CD14-positive monocyte (primary cell): ENCODE results near the gene AIG1. TPM values are rescaled to one million over a fixed set of nuclear protein-coding genes. Genes with fewer than 3 reads are reported as not detected.

Source experiments
- DNase-seq, 3 donors: peaks; one replicate each; pipeline ENCODE4 v3.0.0-alpha.2; 2011 to 2022
- H2AFZ ChIP-seq: 2 replicates; pipeline ENCODE4 v1.6.0; 2012; ENCODE audit warnings: mild to moderate bottlenecking, low read depth, low read length, inconsistent platforms; ENCODE audit not compliant: insufficient read depth, poor library complexity, severe bottlenecking
- H3K27ac ChIP-seq, 2 donors: 1 replicate in 1 of 2; 2 replicates in 1 of 2; pipeline ENCODE4 v1.5.1; 2012 to 2013; ENCODE audit warnings: low read length in 2 of 2, control low read depth in 1 of 2, inconsistent platforms in 1 of 2, low read depth in 1 of 2, mild to moderate bottlenecking in 1 of 2
- H3K27me3 ChIP-seq, 2 donors: one replicate each; pipeline versions ENCODE4 v1.6.0 to v1.6.1; 2011 to 2013; ENCODE audit warnings: low read length in 2 of 2; ENCODE audit not compliant: control insufficient read depth in 2 of 2, insufficient read depth in 2 of 2
- H3K36me3 ChIP-seq, 2 donors: replicated peaks in 1 of 2; 1 replicate in 1 of 2; 2 replicates in 1 of 2; pipeline versions ENCODE4 v1.5.1 to v1.6.1; 2012 to 2013; ENCODE audit warnings: low read length in 2 of 2, control low read depth in 1 of 2, inconsistent platforms in 1 of 2, mild to moderate bottlenecking in 1 of 2; ENCODE audit not compliant: insufficient read depth in 2 of 2, control insufficient read depth in 1 of 2
- H3K4me1 ChIP-seq, 2 donors: 1 replicate in 1 of 2; 2 replicates in 1 of 2; pipeline versions ENCODE4 v1.5.1 to v1.6.1; 2012 to 2013; ENCODE audit warnings: low read length in 2 of 2, control low read depth in 1 of 2, inconsistent platforms in 1 of 2, mild to moderate bottlenecking in 1 of 2, moderate library complexity in 1 of 2; ENCODE audit not compliant: insufficient read depth in 2 of 2, control insufficient read depth in 1 of 2
- H3K4me2 ChIP-seq: replicated peaks from 2 replicates; pipeline ENCODE3; 2012; ENCODE audit warnings: low read length, moderate library complexity, mild to moderate bottlenecking; ENCODE audit not compliant: poor library complexity, severe bottlenecking; ENCODE audit errors: extremely low read depth
- H3K4me3 ChIP-seq, 3 experiments: fragments of 200-600 bp in 1 of 3; sonication (generic) in 1 of 3; replicated peaks in 1 of 3; 1 replicate in 2 of 3; 2 replicates in 1 of 3; pipeline ENCODE4 v1.5.1; 2011 to 2013; ENCODE audit warnings: low read length in 3 of 3, mild to moderate bottlenecking in 3 of 3, control low read depth in 2 of 3, low read depth in 2 of 3, inconsistent platforms in 1 of 3, moderate library complexity in 1 of 3
- H3K79me2 ChIP-seq: 2 replicates; pipeline ENCODE4 v1.6.0; 2012; ENCODE audit warnings: mild to moderate bottlenecking, control low read depth, inconsistent platforms, low read length, moderate library complexity; ENCODE audit not compliant: insufficient read depth
- H3K9ac ChIP-seq: 2 replicates; pipeline ENCODE4 v1.6.0; 2017; ENCODE audit warnings: low read length, mild to moderate bottlenecking; ENCODE audit not compliant: insufficient read depth, poor library complexity, severe bottlenecking
- H3K9me3 ChIP-seq, 2 donors: replicated peaks in 1 of 2; 1 replicate in 1 of 2; 2 replicates in 1 of 2; pipeline versions ENCODE4 v1.5.1 to v1.6.1; 2012 to 2013; ENCODE audit warnings: low read length in 2 of 2, control low read depth in 1 of 2; ENCODE audit not compliant: control insufficient read depth in 1 of 2, insufficient read depth in 1 of 2
- H4K20me1 ChIP-seq: 2 replicates; pipeline ENCODE4 v1.6.0; 2012; ENCODE audit warnings: mild to moderate bottlenecking, low read length, control low read depth, moderate library complexity; ENCODE audit not compliant: insufficient read depth
- H3K27ac Mint-ChIP-seq, 7 donors: one replicate each; pipeline ENCODE4 v1.8.0; 2020; ENCODE audit warnings: mild to moderate bottlenecking in 7 of 7, mixed read lengths in 7 of 7, moderate library complexity in 6 of 7, inconsistent platforms in 2 of 7
- H3K27me3 Mint-ChIP-seq, 3 donors: one replicate each; pipeline ENCODE4 v1.8.0; 2021 to 2022; ENCODE audit warnings: low read depth in 3 of 3, mild to moderate bottlenecking in 3 of 3, mixed read lengths in 3 of 3, moderate library complexity in 3 of 3, inconsistent platforms in 1 of 3
- H3K36me3 Mint-ChIP-seq, 2 donors: one replicate each; pipeline ENCODE4 v1.8.0; 2020; ENCODE audit warnings: mixed read lengths in 2 of 2, inconsistent platforms in 1 of 2, mild to moderate bottlenecking in 1 of 2
- H3K4me1 Mint-ChIP-seq: one replicate; pipeline ENCODE4 v1.8.0; 2020; ENCODE audit warnings: mild to moderate bottlenecking, mixed read lengths
- H3K4me3 Mint-ChIP-seq, 2 donors: one replicate each; pipeline ENCODE4 v1.8.0; 2020; ENCODE audit warnings: mild to moderate bottlenecking in 2 of 2, mixed read lengths in 2 of 2, moderate library complexity in 1 of 2
- H3K9me3 Mint-ChIP-seq, 7 donors: one replicate each; pipeline ENCODE4 v1.8.0; 2020 to 2022; ENCODE audit warnings: mixed read lengths in 7 of 7, mild to moderate bottlenecking in 6 of 7, moderate library complexity in 6 of 7, inconsistent platforms in 2 of 7
- CTCF ChIP-seq: fragments of 200-600 bp; IDR thresholded peaks from one replicate; pipeline ENCODE4 v1.8.0; 2022; ENCODE audit warnings: antibody characterized with exemption, mild to moderate bottlenecking
- WGBS: methylation state at CpG from one replicate; pipeline ENCODE4 v1.1.5; 2013; ENCODE audit warnings: missing lambda C conversion rate; ENCODE audit not compliant: insufficient coverage; 5-methylcytosine and 5-hydroxymethylcytosine counted together
- intact Hi-C, 2 donors: fragments of 100-400 bp; cut with micrococcal nuclease; formaldehyde crosslinking; loops; one replicate each; pipeline versions ENCODE4 v1.15.0 to v1.15.1; 2023
- polyA plus RNA-seq, 3 donors: library from polyadenylated mRNA; depleted of rRNA in 1 of 3; unstranded in 2 of 3; stranded (reverse) in 1 of 3; fragments of 300-500 nt in 2 of 3; fragments of >200 nt in 1 of 3; fragmentation: Illumina TruSeq in 2 of 3; gene quantifications; 1 replicate in 2 of 3; 2 replicates in 1 of 3; pipeline ENCODE4 v1.2.3, GENCODE V29; 2012 to 2021

Gene AIG1
- polyA plus RNA-seq, 3 donors = 6.7 to 7.6 (median 6.8) TPM

DNA sequence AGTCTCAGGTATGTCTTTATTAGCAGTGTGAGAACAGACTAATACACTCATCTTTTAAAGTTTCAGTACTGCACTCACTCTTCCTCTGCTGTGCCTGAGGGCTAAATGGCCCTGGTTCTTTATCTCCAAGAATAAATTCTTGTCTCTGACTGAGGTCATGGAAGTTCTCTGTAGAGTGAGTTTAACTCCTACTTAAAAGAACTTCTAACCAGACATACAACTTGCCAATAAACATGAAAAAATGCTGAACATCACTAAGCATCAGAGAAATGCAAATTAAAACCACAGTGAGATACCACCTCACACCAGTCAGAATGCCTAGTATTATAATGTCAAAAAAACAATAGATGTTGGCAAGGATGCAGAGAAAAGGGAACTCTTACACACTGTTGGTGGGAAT, 316.2 kb downstream of the AIG1 start:
- no peaks in the 10 kb centered on the region for H3K79me2 ChIP-seq
- no peak overlapping the region for H3K9ac ChIP-seq
- H3K4me3 ChIP-seq = no peak overlapping the region
- H3K4me1 ChIP-seq = no peaks in the 10 kb centered on the region
- peaks cover 0 to 9% (median 6%) of the 10 kb centered on the region in 7 donors for H3K9me3 Mint-ChIP-seq
- no peak overlapping the region for H3K27ac Mint-ChIP-seq
- H2AFZ ChIP-seq = no peak overlapping the region
- no peak overlapping the region for H3K4me3 Mint-ChIP-seq
- intact Hi-C loops = no loop called here
- H3K4me1 Mint-ChIP-seq = peaks cover 3% of the 10 kb centered on the region
- no peak overlapping the region for H3K27ac ChIP-seq
- no peak for TF ChIP-seq CTCF
- no peaks in the 10 kb centered on the region for H4K20me1 ChIP-seq
- H3K36me3 ChIP-seq = no peaks in the 10 kb centered on the region
- peaks cover 0 to 3% (median 1%) of the 10 kb centered on the region in 3 donors for H3K27me3 Mint-ChIP-seq
- H3K27me3 ChIP-seq = no peaks in the 10 kb centered on the region
- no peak overlapping the region for H3K4me2 ChIP-seq
- H3K9me3 ChIP-seq = no peaks in the 10 kb centered on the region
- DNase-seq = no peak
- H3K36me3 Mint-ChIP-seq = no peaks in the 10 kb centered on the region

GRCh38 chr6:143385636-143386035, 324.9 kb downstream of the AIG1 start:
- H3K79me2 ChIP-seq = no peaks in the 10 kb centered on the region
- no peak overlapping the region for H3K27ac ChIP-seq
- peaks cover 0 to 3% (median 1%) of the 10 kb centered on the region in 7 donors for H3K9me3 Mint-ChIP-seq
- H3K27ac Mint-ChIP-seq = no peak overlapping the region
- H3K27me3 ChIP-seq = no peaks in the 10 kb centered on the region
- no peak overlapping the region for H3K4me3 ChIP-seq
- no peak for TF ChIP-seq CTCF
- H3K4me3 Mint-ChIP-seq = no peak overlapping the region
- H3K9ac ChIP-seq = no peak overlapping the region
- no peak overlapping the region for H3K4me2 ChIP-seq
- no peak for DNase-seq
- intact Hi-C loops = no loop called here
- H3K4me1 ChIP-seq = no peaks in the 10 kb centered on the region
- WGBS = no CpG with 5 or more reads among the region's 2 CpGs
- no peaks in the 10 kb centered on the region for H3K36me3 Mint-ChIP-seq
- no peaks in the 10 kb centered on the region for H3K4me1 Mint-ChIP-seq
- H4K20me1 ChIP-seq = no peaks in the 10 kb centered on the region
- H3K36me3 ChIP-seq = no peaks in the 10 kb centered on the region
- H3K27me3 Mint-ChIP-seq = peaks cover 0 to 3% (median 0%) of the 10 kb centered on the region in 3 donors
- no peaks in the 10 kb centered on the region for H3K9me3 ChIP-seq
- H2AFZ ChIP-seq = no peak overlapping the region
